Liver (tissue), 3 donors: Measurements from ENCODE around the gene RPS5.

ENCODE experiments used
- CTCF ChIP-seq: fragments of 150-350 bp; IDR thresholded peaks from 2 replicates; pipeline ENCODE4 v1.5.1; 2017; ENCODE audit warnings: improper control_type of control experiment, low read depth, low read length; ENCODE audit not compliant: missing input control
- EGR1 ChIP-seq, 2 donors: IDR thresholded peaks; 2 replicates each; pipeline ENCODE4 v1.6.1; 2016 to 2018; ENCODE audit warnings: antibody characterized with exemption in 2 of 2, low read depth in 2 of 2
- FOXA1 ChIP-seq: IDR thresholded peaks from 2 replicates; pipeline ENCODE4 v1.6.1; 2016; ENCODE audit warnings: antibody characterized with exemption
- GABPA ChIP-seq, 2 donors: IDR thresholded peaks in 1 of 2; conservative IDR thresholded peaks in 1 of 2; 2 replicates each; pipeline ENCODE4 v1.6.1; 2016; ENCODE audit warnings: antibody characterized with exemption in 2 of 2, mild to moderate bottlenecking in 1 of 2, moderate library complexity in 1 of 2
- JUND ChIP-seq, 2 donors: IDR thresholded peaks; 2 replicates each; pipeline ENCODE4 v1.6.1; 2016; ENCODE audit warnings: antibody characterized with exemption in 2 of 2
- NR2F2 ChIP-seq: IDR thresholded peaks from 2 replicates; pipeline ENCODE4 v1.6.1; 2016; ENCODE audit warnings: antibody characterized with exemption
- RAD21 ChIP-seq, 2 donors: IDR thresholded peaks; 2 replicates each; pipeline ENCODE4 v1.6.1; 2016; ENCODE audit warnings: antibody characterized with exemption in 2 of 2, mild to moderate bottlenecking in 2 of 2
- SP1 ChIP-seq: IDR thresholded peaks from 2 replicates; pipeline ENCODE4 v1.6.1; 2018; ENCODE audit warnings: antibody characterized with exemption, mild to moderate bottlenecking
- TAF1 ChIP-seq: conservative IDR thresholded peaks from 2 replicates; pipeline ENCODE4 v1.6.1; 2016; ENCODE audit warnings: antibody characterized with exemption, mild to moderate bottlenecking
- YY1 ChIP-seq: IDR thresholded peaks from 2 replicates; pipeline ENCODE4 v1.6.1; 2016; ENCODE audit warnings: antibody characterized with exemption, mild to moderate bottlenecking
- TF ChIP-seq, protein P1 (sequence below): IDR thresholded peaks from 2 replicates; pipeline ENCODE4 v1.6.1; 2016; ENCODE audit warnings: antibody characterized with exemption, mild to moderate bottlenecking
- TF ChIP-seq, protein P2 (sequence below): IDR thresholded peaks from 2 replicates; pipeline ENCODE4 v1.6.1; 2016; ENCODE audit warnings: antibody characterized with exemption
- TF ChIP-seq, protein P3 (sequence below): IDR thresholded peaks from 2 replicates; pipeline ENCODE4 v1.6.1; 2016; ENCODE audit warnings: antibody characterized with exemption
- donor health status: healthy.
- donor health status: healthy.

DNA sequence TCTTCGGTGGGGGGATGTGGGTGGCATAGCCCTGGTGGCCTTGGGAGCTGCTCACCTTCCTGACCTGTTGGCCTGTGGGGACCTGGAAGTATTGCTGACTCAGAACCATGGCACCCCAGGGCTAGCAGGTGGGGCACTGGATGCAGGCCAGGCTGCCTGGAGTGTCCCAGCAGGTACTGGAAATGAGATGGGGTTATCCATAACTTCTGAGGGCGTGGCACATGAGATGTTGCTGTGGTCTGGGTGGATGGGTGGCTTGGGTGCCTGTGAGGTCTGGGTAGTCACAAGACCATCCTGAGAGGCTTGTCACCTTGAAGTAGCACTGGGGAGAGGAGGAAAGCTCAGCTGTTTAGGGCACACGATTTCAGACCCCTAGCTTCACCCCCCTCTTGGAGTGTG is 7.8 kb downstream of the RPS5 start:
- TF ChIP-seq CTCF, result no peak
- TF ChIP-seq, protein P1, sequence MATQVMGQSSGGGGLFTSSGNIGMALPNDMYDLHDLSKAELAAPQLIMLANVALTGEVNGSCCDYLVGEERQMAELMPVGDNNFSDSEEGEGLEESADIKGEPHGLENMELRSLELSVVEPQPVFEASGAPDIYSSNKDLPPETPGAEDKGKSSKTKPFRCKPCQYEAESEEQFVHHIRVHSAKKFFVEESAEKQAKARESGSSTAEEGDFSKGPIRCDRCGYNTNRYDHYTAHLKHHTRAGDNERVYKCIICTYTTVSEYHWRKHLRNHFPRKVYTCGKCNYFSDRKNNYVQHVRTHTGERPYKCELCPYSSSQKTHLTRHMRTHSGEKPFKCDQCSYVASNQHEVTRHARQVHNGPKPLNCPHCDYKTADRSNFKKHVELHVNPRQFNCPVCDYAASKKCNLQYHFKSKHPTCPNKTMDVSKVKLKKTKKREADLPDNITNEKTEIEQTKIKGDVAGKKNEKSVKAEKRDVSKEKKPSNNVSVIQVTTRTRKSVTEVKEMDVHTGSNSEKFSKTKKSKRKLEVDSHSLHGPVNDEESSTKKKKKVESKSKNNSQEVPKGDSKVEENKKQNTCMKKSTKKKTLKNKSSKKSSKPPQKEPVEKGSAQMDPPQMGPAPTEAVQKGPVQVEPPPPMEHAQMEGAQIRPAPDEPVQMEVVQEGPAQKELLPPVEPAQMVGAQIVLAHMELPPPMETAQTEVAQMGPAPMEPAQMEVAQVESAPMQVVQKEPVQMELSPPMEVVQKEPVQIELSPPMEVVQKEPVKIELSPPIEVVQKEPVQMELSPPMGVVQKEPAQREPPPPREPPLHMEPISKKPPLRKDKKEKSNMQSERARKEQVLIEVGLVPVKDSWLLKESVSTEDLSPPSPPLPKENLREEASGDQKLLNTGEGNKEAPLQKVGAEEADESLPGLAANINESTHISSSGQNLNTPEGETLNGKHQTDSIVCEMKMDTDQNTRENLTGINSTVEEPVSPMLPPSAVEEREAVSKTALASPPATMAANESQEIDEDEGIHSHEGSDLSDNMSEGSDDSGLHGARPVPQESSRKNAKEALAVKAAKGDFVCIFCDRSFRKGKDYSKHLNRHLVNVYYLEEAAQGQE, result no peak
- TF ChIP-seq TAF1, result no peak
- TF ChIP-seq GABPA (IDR thresholded peaks at IDR 0.05 in 1 of 2, conservative IDR thresholded peaks at IDR 0.05 in 1 of 2), result no peak
- no peak for TF ChIP-seq FOXA1
- TF ChIP-seq, protein P2, sequence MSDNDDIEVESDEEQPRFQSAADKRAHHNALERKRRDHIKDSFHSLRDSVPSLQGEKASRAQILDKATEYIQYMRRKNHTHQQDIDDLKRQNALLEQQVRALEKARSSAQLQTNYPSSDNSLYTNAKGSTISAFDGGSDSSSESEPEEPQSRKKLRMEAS, result no peak
- TF ChIP-seq YY1, result no peak
- TF ChIP-seq SP1, result no peak
- no peak for TF ChIP-seq JUND (IDR thresholded peaks at IDR 0.05)
- no peak for TF ChIP-seq EGR1 (IDR thresholded peaks at IDR 0.05; ENCODE audit: low read depth in 2 of 2)
- TF ChIP-seq RAD21 (IDR thresholded peaks at IDR 0.05), result no peak
- TF ChIP-seq, protein P3, sequence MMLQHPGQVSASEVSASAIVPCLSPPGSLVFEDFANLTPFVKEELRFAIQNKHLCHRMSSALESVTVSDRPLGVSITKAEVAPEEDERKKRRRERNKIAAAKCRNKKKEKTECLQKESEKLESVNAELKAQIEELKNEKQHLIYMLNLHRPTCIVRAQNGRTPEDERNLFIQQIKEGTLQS, result no peak
- TF ChIP-seq NR2F2, result no peak
